IPS-18c (cell line): Measurements from ENCODE around the gene CALML6.

ENCODE experiments used
- H3K4me3 ChIP-seq: 2 replicates; pipeline ENCODE4 v1.7.0; 2013; ENCODE audit warnings: low read depth, mild to moderate bottlenecking, low read length, moderate library complexity; ENCODE audit not compliant: insufficient read depth
- H3K9me3 ChIP-seq: one replicate; pipeline ENCODE4 v1.6.1; 2013; ENCODE audit warnings: mild to moderate bottlenecking, low read length, moderate library complexity; ENCODE audit not compliant: control insufficient read depth, insufficient read depth

The CALML6 gene

DNA sequence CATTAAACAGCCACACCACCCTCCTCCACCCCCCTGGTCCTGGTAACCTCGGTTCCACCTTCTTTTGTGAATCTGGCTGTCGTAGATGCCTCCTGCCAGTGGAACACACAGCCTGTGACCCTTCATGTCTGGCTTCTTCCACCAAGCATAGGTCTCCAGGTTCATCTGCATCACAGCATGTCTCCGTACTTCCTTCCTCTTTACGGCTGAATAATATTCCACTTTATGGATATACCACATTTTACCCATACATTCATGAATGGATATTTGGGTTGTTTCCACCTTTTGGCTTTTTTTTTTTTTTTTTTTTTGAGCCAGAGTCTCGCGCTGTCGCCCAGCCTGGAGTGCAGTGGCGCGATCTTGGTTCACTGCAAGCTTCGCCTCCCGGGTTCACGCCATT lies 11.8 kb upstream of the CALML6 start:
- H3K4me3 ChIP-seq, result no peak overlapping the region
- H3K9me3 ChIP-seq, result peaks cover 3% of the 10 kb centered on the region

DNA sequence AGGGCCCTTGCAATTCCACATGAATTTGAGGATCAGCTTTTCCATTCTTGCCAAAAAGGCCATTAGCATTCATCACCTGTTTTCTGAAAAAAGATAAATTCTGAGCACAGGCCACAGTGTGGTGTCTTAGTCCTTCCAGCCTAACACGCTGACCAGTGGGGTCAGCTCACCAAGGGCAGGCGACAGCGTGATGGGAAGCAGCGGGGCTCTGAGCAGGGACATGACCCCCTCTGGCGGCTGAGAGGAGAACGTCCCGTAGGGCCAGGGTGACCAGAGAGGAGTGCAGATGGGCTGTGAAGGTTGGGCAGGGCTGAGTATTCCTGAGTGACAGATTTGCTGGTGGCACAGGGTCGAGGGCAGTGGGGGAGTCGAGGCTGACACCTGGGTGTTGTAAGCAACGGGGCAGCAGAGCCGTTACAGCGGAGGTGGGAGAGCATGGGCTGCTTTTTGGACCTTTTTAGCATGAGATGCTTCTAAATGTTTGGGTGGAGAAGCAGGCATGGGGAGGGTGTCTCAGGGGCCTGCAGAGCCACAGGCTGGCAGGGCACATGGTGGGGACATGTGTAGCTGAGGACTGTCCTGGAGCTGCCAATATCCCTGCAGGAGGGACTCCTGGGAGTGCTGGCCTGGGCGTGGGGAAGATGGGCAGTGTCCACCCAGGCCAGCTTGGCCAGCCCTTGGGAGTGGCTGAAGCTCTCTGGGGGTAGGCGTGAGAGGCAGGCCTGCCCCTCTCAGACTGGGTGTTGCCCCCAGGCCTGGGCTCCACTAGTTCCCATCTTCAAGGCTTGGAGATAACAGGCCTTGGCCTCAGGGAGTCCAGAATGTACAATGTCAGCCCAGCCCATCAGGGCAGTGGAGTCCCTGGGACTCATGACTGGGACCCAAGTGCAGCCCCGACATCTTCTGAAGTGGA lies 8.6 kb upstream of the CALML6 start:
- peaks cover 3% of the 10 kb centered on the region for H3K9me3 ChIP-seq
- no peak overlapping the region for H3K4me3 ChIP-seq

DNA sequence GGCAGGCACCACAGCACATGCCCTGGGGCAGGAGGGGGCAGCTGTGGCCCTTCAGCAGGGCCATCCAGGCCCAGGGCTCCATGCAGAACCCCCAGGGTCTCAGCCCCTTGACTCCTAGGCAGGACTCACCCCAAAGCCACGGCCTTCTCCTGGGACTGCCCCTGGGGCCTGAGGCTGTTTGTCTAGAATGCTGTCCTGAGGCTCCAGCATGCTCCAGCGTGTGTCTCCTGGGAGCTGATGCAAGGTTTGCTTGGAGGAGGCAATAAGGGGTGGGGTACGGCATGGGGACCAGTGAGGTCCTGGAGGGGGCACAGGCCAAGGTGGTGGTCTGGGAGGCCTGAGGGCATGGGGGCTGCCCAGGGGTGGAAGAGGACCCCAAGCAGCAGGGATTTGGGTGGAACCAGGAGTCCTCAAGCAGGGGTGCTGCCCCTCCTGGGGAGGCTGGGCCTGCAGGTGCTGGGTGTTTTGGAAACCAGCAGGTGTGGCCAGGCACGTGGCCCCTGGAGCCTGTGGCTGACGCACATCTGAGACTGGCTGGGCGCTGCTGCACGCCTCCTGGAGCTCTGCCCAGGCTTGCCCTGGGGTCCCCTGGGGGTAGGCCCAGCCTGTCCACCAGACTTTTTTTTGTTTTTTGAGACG lies 7.8 kb upstream of the CALML6 start:
- no peak overlapping the region for H3K4me3 ChIP-seq
- H3K9me3 ChIP-seq, result peaks cover 3% of the 10 kb centered on the region

DNA sequence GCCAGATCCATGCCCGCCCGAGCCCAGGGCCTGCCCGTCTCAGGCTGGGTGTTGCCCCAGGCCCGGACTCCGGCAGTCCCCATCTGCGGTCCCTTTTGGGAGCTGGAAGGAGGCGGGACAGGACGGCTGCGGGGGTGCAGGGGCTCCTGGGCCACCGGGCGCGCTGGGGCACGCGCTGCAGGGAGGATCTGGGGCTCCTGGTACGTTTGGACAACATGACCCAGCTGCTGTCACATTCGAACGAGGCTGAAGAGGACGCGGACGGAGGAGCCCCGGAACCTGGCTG lies 6.6 kb upstream of the CALML6 start:
- no peaks in the 10 kb centered on the region for H3K9me3 ChIP-seq
- H3K4me3 ChIP-seq, result peak overlapping the region; percentile 72

DNA sequence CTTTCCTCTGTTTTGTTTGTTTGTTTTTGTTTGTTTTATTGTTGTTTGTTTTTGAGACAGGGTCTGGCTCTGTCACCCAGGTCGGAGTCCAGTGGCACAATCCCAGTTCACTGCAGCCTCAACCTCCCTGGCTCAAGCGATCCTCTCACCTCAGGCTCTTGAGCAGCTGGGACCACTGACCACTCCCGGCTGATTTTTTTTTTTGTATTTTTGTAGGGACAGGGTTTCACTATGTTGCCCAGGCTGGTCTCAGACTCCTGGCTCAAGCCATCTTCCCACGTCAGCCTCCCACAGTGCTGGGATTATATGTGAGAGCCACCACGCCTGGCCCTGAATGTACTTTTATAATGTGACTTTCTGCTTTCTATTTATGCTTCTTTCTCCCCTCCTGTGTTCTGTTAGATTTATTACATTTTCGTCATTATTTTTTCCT lies 5.0 kb upstream of the CALML6 start:
- no peaks in the 10 kb centered on the region for H3K9me3 ChIP-seq
- peak overlapping the region; percentile 43; the same call in 1 of the 2 replicates for H3K4me3 ChIP-seq

DNA sequence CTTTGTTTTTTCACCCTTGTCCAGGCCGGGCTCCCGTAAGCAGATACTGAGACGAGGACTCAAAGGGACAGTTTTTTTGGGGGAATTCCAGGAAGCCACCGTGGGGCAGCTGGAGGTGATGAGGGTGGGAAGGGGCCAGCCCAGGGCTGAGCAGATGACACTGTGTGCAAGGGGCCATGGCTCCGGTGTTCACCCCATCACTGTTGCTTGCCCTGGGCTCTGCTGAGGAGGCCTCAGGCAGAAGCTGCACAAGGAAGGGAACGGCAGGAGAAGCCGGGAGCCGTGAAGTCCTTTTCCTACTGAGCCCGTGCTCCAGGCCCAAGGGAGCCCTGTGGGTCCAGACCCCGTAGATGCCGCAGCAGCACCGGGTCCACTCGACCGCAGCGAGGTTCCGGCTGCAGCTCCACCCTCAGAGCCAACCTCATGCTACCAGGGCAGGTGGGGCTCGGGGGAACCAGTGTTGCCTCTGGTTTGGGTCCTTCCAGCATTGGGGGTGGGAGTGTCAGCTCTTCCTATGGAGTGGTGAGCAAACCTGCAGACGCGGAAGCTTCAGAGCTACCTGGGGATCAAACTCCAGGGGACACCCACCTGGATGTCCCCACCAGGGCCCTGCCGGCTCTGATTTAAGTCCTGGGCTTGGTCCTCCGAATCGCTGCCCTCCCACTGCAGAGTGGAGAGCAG lies 4.3 kb upstream of the CALML6 start:
- no peak overlapping the region for H3K4me3 ChIP-seq
- H3K9me3 ChIP-seq, result no peaks in the 10 kb centered on the region

DNA sequence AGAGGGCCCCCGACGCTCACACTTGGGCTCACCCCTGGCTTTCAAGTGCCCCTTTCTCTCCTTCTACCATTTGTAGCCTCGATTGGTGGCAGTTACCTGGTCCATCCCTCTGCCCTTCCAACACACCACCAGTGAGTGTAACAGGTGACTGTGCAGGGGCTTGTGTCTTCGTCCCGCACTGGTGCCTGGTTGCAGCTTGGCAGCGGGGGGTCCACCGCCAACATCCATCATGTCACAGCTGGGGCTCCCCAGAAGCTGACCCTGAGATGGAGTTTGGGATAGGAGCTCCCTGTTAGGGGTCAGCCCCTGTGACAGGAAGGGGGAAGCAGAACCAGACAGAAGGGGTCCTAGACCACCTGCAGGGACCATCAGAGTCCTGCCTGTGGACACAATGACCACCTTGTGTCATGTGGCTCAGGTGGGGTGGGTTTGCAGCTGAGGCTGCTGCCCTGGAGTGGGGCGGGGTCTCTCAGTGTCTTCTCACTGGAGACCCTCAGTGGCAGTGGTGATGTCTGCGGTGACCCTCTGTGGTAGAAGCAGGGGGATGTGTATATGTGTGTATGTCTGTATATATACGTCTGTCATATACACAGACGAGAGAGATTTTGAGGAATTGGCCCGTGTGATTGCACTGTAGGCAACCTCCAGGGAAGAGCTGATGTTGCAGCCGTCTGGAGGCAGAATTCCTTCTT lies 3.6 kb upstream of the CALML6 start:
- H3K4me3 ChIP-seq, result no peak overlapping the region
- no peaks in the 10 kb centered on the region for H3K9me3 ChIP-seq

DNA sequence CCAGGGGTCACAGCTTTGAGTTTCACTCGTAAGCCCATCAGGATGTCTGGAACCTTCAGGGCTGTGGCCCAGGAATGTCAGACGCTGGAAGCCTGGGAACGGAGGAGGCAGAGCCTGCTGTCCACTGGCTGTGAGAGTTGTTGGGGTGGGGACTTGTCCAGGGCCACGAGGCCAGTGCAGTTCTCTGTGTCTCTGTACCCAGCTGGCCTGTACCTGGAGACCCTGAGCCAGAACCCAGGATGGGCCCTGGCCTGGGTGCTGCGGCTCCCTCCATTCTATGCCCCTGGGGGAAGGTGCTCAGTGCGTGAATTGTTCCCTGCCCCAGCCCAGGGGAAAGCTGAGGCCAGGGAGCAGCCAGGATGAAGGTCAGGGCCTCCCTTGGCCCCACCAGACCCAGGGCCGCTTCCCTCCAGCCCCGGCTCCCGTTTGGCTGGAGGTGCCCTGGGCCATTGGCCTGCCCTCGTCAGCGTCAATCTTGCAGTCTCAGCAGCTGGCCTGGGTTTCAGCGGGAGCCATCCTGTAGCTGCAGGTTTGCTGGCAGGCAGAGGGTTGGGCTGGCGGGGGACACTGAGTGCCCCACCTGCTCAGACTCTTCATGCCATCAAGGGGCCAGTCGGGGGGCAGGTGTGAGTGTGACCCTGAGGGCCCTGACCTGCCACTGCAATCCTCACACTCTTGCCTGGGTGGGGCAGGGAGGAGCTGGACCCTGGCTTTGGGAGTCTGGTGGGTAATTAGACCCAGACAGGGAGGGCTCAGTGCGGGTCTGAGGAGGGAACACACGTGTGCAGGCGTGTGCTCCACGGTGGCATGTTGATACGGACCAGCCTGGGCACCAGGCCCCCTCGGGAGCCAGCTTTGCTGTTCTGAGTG lies 724 bp upstream of the CALML6 start:
- Histone ChIP-seq H3K9me3 (no peaks in the 10 kb centered on the region), H3K4me3 (no peak overlapping the region)

DNA sequence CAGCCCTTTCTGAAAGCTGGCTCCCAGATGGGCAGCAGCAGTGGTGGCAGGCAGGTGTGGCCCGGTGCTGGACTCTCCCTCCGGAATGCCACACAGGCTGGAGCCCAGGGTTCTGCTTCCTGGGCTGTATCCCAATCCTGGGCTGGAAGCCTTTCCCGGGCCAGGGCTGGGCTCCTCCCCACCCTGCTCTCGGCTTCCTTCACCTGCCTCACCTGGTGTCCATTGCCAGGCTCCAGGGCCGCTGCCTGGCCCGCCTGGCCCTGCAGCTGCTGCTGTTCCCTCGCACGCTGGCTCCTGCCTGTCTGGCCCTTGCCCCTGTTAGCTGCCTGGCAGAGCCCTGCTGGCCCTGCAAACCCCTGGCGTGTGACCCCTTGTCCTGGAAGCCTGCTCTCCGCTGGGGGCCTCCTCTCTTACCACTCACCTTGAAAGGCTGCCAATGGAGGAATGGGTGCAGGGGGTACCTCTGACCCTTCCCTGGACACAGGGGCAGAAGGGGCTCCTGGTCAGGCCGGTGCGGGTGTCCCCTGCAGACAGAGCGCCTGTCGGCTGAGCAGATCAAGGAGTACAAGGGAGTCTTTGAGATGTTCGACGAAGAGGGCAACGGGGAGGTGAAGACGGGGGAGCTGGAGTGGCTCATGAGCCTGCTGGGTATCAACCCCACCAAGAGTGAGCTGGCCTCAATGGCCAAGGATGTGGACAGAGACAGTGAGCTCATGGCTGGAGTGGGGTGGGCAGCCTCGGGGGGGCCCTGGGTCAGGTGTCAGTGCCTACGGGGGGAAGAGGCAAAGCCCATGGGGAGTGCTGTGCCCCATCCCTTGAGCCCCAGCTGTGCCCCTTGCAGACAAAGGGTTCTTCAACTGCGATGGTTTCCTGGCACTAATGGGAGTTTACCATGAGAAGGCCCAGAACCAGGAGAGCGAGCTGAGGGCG lies 1.1 kb downstream of the CALML6 start:
- Histone ChIP-seq H3K9me3 (no peaks in the 10 kb centered on the region), H3K4me3 (no peak overlapping the region)

DNA sequence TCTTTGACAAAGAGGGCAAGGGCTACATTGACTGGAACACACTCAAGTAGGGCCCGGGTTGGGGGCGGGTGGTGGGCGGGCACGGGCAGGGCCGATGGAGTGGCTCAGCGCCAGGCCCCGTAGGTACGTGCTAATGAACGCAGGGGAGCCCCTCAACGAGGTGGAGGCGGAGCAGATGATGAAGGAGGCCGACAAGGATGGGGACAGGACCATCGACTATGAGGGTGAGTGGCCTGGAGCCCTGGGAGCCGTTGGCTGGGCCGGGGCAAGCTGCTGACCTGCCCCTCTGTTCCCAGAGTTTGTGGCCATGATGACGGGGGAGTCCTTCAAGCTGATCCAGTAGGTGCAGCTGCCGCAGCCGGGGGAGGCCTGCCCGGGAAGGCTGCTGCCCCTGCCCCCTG lies 1.8 kb downstream of the CALML6 start:
- Histone ChIP-seq H3K9me3 (no peaks in the 10 kb centered on the region), H3K4me3 (no peak overlapping the region)

DNA sequence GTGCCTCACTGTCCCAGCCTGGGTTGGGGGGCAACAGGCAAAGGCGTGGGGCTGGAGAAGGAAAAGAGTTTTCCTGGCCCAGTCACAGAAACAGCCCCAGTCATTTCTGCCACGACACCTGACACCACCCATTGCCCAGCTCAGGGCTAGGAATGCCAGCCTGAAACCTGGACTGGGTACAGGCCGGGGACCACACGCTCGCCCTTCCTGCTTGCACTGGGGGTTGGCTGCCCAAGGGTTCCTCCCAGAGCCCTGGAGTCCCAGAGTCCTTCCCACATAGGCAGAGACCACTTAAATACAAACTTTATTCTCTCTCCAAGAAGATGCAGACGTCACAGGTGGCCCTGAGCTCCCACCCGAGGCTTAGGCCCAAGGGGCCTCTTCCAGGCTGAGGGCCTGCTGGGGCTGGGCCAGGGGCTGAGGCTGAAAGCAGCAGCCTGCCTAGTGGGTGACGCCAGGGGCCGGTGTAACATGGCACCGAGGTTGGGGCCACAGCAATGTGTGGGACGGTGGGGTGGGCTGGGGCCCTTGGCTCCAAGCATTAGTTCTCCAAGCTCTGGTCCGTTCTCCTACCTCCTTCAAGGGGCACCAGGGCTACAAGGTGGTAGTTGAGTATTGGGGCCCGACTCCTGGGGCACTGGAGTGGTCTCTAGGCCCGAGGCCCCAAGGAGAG lies 2.4 kb downstream of the CALML6 start:
- Histone ChIP-seq H3K9me3 (no peaks in the 10 kb centered on the region), H3K4me3 (no peak overlapping the region)

DNA sequence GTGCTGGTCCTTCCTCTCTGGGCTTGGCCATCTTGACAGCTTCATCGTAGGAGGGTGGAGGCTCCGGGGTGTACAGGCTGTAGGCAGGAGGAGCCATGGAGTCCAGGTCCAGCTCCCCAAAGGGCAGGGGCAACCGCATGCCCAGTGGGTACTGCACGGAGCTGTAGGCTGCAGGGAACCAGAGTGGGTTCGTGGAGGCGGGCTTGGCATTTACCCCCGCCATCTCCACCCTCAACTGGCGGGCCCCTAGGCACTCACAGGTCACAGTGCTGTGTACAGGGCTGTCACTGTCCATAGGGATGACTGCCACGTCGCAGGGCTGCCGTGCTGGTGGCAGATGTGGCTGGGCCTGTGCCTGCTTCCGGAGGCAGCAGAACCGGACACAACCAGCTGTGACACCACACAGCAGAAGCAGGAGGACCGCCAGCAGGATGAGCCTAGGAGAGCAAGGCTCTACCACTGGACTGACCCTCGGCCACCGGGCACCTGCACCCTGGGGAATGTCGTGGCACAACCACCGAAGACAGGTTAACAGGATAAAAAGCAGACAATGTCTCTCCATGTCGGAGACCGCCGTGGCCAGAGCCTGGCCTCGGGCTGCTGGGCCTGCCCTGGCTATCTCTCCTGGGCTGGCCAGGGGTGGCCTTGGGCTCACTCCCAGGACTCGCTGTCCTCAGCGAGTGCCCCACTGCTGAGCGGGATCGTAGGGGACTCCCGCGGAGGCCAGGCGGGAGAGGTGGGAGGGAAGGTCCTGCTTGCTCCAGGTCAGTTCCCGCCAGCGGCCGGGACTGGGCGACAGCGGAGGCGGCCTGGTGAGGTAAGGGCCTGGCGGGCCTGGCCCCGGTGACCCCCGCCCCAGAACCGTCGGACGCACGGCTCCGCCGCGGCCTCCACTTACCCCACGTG lies 3.2 kb downstream of the CALML6 start:
- Histone ChIP-seq H3K9me3 (no peaks in the 10 kb centered on the region), H3K4me3 (peak overlapping the region; percentile 65)

DNA sequence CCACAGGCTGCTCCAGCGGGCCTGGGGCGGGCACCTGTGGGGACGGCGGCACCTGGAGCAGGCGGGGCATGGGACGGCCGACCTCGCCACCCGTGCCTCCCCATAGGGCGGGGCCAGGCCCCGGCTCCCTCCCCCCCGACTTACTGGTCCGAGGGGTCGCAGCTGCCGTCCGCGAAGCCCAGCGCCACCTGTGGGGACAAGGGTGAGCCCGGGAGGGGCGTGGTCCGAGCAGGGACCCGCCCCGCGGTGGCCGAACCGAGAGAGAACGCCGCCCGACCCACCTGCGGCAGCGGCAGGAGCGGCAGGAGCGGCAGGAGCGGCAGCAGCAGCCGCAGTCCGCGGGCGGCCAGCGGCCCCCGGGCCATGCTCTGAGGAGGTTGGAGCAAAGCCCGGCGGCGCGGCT lies 3.8 kb downstream of the CALML6 start, which contains the start of gene TMEM52:
TMEM52 (minus strand) TSS at position 379 of the 403 bp plus-strand sequence; CDS start at position 365, 14 bp downstream.
- Histone ChIP-seq H3K4me3 (peak within 1 kb of the TSS; percentile 65), H3K9me3 (no peaks in the 10 kb centered on the region)

DNA sequence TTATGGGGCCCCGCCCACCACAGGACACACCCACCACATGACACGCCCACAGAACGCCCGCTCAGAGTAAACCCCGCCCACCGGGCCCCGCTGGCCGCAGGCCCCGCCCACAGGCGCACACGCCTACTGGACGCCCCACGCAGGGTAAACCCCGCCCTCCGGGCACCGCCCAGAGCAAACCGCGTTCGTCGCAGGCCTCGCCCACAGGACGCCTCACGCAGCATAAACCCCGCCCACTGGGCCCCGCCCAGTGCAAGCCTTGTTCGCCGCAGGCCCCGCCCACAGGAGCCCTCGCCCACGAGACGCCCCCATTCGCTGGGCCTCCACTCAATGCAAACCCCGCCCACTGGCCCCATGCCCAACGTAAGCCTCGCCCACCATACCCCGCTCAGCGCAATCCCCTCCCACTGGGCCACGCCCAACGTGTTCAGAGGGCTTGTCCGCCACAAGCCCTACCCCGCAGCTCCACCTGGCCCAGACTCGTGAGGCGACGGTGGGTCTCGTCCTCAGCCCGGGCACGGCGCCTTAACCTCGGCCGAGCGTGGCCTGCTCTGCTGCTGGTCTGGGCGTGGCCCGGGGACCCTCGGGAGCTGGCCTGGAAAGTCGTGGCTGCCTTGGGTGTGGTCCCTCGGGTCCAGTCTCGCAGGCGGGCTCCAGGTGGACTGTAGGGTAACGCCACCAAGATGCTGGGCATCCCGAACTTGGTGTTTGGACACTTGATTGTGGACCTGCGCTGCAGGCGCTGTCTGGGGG lies 4.4 kb downstream of the CALML6 start:
- Histone ChIP-seq H3K4me3 (peak overlapping the region; percentile 65; the same call in 1 of the 2 replicates), H3K9me3 (no peaks in the 10 kb centered on the region)
